ENCODE data around the gene CIB2.

GRCh38 chr15:78102741-78103140, 28.5 kb downstream of the CIB2 start:
- TF ChIP-seq, protein P1, sequence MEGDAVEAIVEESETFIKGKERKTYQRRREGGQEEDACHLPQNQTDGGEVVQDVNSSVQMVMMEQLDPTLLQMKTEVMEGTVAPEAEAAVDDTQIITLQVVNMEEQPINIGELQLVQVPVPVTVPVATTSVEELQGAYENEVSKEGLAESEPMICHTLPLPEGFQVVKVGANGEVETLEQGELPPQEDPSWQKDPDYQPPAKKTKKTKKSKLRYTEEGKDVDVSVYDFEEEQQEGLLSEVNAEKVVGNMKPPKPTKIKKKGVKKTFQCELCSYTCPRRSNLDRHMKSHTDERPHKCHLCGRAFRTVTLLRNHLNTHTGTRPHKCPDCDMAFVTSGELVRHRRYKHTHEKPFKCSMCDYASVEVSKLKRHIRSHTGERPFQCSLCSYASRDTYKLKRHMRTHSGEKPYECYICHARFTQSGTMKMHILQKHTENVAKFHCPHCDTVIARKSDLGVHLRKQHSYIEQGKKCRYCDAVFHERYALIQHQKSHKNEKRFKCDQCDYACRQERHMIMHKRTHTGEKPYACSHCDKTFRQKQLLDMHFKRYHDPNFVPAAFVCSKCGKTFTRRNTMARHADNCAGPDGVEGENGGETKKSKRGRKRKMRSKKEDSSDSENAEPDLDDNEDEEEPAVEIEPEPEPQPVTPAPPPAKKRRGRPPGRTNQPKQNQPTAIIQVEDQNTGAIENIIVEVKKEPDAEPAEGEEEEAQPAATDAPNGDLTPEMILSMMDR (IDR thresholded peaks at IDR 0.05) = no peak
- no peak for TF ChIP-seq POLR2A (IDR thresholded peaks at IDR 0.05)
